NCI-H1105 (cell line): Measurements from ENCODE around the gene SEC23B.
A peak's percentile ranks its signal among the peaks of the same experiment; 100 is the strongest.
"Not testable (repeated sequence)": the region's sequence is repeated elsewhere in the genome, so short reads cannot be mapped to it uniquely, and the experiment has no call there.

Experiments used
- DNase-seq: peaks from one replicate; lab custom pipeline; 2025; lab: John Stamatoyannopoulos, UW

The SEC23B gene

DNA sequence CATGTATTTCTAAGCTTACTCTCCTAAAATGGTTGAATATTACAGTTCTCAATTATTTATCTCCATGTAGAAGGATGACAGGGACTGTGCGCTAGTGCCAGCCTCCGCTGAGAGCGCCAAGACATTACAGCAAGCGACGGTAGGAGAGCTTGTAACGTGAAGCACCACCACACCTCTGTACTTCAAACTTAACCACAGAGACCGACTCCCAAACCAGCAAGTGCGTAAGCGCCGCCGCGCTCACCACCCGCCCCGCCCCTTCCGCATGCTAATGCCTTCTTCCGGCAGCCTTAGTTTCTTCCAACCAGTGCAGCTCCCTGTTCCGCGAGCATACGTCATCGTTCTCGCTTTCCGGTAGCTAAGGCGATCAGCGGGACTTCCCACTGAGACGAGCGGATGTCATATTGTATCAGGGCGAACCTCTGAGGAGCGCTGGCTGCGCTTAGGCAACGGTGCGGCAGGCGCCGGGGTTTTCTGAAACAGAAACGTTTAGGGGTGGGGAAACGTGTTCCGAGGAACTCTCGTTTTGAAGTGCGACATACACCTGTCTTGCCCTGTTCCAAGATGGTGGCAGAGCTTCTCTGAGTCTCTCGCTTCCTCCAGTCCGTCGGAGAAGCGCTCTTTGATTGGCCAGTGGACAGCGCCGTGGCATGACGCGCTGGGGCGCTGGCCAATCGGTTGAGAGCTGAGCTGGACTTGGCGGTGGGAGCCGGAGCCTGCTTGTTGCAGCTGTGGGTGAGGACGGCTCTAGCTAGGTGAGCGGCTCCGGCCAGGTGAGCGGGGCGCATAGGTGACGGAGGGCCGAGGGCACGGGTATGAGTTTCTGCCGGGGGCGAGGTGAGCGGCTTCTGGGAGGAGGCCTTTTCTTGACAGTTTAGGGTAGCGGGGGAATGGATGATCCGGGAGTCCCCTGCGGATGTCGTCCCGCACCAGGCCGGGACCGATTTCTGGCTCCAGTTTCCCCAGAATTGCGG lies at the start of gene SEC23B:
Gene SEC23B, plus strand, starts transcription at position 723 of the 974 bp plus-strand sequence. CDS start 2,896 bp downstream, outside the sequence.
- DNase-seq, result peak; percentile 97

DNA sequence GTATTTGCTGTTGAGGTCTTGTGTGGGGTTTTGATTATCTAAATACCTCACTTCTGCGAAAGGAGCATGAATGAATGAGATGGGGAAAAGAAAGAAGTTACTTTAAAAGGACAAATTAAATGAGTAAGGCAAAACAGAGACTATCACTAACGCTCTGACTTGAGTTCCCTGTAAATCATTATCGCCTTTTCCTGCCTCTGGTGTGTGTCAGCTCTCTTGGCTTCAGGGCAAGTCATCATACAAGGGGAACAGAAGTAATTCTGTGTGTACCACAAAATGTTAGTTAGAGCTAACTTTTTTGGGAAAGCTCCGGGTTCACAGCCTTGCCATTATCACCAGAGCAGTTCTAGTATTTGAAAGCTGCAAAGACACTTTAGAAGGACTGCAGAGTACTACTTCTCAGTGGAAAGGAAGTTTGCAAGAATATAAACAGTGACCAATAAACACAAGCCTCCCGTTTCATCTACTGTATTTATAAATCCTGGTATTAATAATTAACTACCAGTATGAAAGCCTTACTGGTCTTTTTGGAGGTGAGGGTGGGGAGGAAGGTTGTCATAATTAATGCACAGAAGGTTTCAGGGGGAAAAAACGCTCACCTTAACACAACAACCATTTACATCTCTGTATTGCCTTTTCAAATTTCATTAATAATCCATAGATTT lies 42.1 kb upstream of the SEC23B start:
- DNase-seq, result no peak

DNA sequence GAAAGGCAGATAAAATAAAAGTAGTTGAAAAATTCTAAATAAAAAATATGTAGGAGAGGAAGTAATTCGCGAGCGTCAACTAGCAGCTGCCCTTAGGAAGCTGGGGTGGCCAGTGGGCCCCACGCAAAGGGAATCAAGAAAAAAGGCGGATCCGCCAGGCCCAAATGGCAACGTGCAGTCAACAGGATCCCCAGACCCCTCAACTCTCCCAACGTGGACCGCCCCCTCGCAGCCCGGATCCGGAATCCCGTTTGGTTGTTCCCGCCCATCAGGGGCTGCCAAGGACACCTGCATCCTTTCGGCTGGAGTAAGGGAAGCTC lies 41.2 kb upstream of the SEC23B start:
- no peak for DNase-seq

DNA sequence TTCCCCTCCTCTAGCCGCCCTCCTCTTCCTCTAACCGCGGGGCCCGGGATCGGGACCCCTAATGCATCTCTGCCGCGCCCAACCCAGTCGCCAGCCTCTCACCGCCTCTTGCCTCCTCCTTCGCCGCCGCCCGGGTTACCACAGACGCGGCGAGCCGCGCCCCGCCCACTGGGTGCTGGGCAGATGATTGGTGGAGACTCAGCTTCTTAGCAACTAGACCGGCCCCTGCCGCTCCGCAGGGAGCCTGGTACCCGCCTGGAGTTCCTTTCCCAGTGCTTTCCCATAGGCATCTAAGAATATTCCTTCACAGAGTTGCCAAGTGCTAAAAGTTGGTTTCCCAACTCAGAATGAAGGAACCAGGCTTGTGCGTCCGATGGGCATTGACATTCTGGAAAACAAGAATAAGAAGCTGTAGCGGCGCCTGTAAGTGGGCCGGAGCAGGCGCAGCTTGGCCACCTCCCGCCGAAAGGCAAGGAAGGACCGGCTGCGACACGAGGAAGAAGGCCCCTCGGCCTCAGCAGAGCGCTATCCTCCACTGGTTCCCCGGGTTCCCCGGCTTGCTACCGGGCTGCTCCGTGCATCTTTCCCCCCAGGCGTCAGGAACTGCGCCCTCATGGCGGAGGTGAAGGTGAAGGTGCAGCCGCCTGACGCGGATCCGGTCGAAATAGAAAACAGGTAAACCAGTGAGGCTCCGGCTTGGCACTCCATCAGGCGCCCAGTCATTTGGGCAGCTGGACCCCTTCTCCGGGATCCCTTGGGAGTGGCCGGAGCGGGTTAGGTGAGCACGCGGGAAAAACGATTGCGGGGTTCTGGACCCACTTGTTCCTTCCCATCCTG lies 40.6 kb upstream of the SEC23B start, which contains the start of the genes DZANK1 and POLR3F:
Gene DZANK1, minus strand, starts transcription at position 137 of the 837 bp plus-strand sequence. CDS start 1,672 bp downstream, outside the sequence.
Gene POLR3F, plus strand, starts transcription at position 497 of the 837 bp plus-strand sequence. Its CDS starts 117 bp downstream, at position 614.
- peak; percentile 96 for DNase-seq

DNA sequence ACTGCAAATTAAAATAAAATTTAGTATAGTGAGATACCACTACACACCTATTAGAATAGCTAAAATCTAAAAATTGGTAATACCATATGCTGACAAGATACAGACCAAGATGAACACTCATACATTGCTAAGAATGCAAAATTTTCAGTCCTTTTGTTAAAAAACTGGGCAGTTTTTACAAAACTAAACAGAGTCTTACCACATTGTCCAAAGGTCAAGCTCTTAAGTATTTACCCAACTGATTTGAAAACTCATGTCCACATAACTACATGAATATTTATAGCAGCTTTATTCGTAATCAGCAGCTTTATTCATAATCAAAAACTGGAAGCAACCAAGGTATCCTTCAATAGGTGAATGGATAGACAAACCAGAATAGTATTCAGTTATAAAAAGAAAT lies 30.5 kb upstream of the SEC23B start:
- no peak for DNase-seq

DNA sequence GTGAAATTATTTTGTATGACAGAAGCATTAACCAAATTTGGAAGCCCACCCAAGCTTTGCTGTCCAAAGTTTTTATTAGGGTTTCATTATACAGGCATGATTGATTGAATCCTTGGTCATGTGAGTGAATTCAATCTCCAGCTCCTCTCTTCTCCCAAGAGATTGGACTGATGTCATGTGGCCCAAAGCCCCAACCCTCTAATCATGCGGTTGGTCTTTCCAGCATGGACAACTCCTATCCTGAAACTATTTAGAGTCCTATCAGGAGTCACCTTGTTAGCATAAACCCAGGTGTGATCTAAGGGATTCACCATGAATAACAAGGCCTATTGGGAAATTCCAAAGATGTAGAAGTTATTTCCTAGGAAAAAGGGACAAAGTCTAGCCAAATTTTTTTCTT lies 29.9 kb upstream of the SEC23B start:
- no peak for DNase-seq

DNA sequence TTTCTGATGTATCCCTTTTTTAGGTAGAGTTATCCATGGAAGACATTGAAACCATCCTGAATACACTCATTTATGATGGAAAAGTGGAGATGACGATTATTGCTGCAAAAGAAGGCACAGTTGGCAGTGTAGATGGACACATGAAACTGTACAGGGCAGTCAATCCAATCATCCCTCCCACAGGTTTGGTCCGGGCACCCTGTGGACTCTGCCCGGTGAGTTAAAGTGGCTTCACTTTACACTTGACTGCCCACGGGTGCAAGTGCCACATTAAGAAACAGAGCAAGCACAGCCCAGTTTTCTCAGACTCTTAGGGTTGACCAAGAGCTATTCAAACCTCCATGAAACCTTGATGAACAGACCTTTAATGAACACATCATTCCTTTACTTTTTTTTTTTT lies 26.1 kb upstream of the SEC23B start:
- DNase-seq, result no peak

DNA sequence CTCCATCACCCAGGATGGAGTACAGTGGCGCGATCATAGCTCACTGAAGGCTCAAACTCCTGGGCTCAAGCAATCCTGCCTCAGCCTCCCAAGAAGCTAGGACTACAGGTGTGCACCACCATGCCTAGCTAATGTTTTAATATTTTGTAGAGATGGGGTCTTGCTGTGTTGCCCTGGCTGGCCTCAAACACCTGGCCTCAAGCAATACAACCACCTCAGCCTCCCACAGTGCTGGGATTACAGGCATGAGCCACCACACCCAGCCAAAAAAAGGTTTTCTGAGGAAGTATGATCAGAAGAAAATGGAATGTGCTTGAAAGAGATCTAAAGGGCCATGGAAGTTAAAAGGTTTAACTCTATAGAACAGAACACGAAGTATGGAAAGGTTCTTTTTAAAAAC lies 19.4 kb upstream of the SEC23B start:
- DNase-seq, result no peak

DNA sequence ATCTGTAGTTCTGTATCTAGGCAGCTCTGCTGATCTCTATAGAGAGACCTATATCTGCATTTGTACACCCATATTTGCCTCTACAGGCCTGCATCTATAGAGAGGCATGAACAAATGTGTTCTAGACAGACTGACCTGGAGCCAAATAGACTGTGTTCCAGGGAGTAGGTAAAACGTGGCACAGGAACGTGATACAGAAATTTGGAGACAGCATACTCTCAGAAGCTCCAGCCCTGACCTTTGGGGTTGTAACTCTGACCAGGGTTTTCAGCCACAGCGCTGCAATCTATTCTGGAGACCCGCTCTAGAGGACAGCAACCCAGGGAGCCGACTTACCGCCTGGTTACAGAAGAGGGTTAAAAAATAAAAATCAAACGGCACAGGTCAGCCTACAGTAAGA lies 11.7 kb upstream of the SEC23B start:
- peak; percentile 8 for DNase-seq

DNA sequence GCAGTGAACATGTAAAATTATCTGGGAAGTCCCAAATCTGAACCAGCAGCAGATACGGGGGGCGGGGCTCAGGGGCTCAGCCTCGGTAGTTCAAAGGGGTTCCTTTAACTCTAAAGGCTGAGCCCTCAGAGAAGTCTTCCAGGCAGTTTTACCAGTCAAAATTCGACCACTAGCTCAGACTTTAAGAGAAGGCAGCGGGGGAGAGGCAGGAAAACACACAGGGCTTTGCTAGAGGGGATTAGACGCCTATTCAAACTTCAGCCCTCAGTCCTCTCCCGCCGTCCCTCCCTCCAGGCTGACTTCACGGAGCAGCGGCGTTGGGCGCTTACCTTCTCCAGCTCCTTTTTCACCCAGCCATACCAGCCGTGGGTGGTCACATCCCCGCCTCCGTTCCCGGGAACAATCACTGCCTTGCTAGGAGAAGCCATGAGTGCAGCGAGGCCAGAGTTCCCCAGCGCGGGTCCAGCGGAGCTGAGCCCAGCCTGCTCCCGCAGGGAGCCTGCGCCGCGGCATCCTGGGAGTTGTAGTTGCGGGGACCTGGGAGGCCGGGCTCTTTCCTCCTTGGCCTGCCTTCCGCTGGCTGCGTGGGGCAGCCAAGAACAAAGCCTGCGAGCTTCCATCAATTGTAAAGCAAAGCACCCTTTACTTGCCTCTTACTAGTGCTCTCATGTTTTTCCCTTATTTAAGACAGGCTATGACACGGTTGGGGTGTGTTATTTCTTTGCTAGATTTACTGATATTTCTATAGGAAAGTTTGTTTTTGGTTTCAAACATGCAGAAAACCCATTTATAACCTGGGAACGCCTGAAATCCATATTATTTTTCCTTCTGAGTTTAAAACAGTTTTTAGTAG lies 10.8 kb upstream of the SEC23B start, which contains the start of gene RBBP9:
Gene RBBP9, minus strand, starts transcription at position 486 of the 853 bp plus-strand sequence. Its CDS starts 58 bp downstream, at position 428.
- peak; percentile 86 for DNase-seq

DNA sequence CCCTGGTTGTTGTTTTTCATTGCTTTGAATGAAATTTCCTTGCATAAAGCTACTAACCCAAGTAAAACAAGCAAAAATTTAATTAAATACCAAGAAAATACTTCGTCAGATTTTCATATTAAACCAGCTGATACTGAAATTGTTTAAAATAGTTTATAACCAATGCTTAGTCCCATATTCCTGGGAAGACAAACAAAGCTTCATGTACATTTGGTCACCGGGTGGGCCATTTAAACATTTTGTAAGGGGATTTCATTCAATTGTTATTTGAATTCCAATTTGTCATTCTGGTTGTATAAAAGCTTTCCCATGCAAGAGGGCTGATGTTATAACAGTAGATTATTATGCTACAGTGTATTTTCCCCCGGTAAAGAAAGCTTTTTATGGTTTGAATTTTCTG lies 10.1 kb upstream of the SEC23B start:
- DNase-seq, result no peak

DNA sequence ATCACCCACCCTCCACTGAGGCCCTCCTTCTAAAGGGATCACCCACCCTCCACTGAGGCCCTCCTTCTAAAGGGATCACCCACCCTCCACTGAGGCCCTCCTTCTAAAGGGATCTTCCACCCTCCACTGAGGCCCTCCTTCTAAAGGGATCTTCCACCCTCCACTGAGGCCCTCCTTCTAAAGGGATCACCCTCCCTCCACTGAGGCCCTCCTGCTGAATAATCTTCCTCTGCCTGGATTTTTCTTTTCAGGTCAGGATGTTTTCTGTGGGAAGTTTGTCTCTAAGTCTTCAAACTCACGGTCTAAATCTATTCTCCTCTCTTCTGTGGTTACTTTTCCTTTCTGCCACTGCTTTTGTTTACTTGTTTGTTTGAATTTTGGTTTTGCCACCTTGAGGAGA lies 6.1 kb upstream of the SEC23B start:
- not testable (repeated sequence) for DNase-seq

DNA sequence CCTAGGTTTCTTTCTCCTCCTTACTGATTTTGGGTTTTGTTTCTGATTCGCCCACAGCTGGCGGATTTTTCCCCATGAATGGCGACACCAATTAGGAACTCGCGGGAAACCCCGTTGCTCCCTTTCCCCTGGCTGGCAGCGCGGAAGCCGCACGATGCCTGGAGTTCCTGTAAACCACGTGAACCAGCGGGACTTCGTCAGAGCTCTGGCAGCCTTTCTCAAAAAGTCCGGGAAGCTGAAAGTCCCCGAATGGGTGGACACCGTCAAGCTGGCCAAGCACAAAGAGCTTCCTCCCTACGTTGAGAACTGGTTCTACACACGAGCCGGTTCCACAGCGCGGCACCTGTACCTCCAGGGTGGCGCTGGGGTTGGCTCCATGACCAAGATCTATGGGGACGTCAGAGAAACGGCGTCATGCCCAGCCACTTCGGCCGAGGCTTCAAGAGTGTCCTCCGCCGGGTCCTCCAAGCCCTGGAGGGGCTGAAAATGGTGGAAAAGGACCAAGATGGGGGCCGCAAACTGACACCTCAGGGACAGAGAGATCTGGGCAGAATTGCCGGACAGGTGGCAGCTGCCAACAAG lies 3.2 kb upstream of the SEC23B start:
- no peak for DNase-seq

DNA sequence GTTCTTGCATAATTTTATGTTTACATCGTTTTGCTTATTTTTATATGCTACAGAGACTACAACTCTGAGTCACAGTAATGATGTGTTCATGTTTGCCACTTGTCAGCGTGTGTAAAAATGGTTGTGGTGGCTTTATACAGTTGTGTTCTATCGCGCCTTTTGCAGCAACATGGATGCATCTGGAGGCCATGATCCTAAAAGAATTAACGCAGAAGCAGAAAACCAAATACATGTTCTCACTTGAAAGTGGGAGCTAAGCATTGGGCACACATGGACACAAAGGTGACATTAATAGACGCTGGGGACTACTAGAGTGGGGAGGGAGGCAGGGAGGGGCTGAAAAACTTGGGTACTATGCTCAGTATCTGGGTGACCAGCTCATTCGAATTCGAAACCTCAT lies 996 bp upstream of the SEC23B start:
- no peak for DNase-seq

DNA sequence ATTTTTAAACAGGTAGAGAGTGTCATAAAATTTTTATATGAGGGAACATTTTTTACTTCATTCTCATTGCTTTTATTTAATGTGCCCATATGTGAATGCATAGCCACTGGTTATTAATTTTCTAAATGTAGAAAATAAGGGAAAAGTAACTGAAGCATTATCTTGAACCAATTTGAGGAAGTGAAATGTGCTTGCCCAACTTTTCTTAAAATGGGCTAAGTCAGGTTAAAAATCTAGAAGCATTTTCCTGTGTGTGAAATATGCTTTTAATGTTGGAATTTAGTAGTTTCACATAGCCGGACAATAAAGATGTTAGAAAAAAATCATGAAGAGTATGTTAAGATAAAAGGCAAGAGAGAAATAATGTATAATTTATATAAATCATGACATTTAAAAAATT lies 3.8 kb downstream of the SEC23B start:
- DNase-seq, result no peak

DNA sequence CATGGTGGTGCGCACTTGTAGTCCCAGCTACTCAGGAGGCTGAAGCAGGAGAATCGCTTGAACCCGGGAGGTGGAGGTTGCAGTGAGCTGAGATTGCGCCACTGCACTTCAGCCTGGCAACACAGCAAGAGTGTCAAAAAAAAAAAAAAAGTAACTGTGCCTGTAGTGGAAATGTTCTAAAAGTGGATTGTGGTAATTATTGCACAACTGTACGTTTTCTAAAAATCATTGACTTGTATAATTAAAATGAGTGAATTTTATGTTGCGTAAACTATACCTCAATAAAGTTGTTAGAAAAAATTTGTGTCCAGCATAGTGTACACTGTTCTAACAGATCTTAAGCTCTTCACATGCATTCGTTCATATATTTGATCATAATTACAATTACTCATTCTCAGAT lies 5.5 kb downstream of the SEC23B start:
- no peak for DNase-seq

DNA sequence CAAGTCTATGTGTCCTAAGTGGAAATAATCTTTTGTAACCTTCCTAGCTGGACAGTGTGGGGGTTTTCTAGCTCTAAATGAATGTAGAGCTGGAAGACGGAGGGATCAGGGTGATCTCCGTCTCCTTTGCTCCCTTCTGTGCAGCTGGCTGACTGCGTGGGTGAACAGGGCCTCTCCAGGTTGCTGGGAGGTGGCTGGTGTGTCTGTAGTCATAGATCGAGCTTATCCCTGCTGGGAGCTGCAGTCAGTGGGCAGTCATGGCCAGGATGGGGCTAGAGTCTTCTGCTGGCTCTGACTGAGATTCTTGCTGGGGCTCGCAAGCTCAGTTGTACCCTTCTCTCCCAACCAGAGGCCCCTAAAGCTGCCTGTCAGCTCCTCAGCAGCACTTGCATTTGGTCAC lies 6.4 kb downstream of the SEC23B start:
- no peak for DNase-seq

DNA sequence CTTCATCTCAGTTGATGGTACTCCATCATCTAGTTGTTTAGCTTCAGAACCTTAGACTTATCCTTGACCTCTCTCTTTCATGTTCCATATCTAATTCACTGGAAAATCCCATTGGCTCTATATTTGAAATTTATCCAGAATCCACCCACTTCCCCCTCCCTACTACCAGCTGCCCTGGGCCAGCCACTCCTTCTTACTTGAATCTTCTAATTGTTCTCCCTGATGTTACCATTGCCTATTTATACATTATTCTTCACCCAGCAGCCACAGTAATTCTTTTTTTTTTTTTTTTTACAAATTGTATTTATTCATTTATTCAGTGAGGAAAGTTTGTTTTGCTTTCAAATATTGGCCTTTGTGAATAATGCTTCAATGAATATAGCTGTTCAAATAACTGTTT lies 8.2 kb downstream of the SEC23B start:
- no peak for DNase-seq

DNA sequence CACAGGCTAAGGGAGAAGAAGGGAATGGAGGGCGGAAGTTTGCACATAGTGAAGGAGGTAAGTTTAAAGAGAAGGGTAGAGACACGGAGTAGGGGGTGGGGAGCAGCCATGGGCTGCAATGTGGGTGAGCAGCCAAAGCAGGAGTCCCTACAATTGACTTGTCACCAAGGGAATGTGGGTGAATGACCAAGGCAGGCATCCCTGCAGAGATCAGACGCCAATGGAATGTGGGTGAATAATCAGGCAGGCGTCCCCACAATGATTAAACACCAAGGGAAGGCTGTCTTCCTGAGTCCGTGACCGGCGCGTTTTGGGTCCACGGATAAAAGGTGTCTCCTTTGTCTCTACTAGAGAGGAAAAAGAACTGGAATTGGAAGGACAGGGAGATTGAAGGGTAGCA lies 14.3 kb downstream of the SEC23B start:
- not testable (repeated sequence) for DNase-seq

DNA sequence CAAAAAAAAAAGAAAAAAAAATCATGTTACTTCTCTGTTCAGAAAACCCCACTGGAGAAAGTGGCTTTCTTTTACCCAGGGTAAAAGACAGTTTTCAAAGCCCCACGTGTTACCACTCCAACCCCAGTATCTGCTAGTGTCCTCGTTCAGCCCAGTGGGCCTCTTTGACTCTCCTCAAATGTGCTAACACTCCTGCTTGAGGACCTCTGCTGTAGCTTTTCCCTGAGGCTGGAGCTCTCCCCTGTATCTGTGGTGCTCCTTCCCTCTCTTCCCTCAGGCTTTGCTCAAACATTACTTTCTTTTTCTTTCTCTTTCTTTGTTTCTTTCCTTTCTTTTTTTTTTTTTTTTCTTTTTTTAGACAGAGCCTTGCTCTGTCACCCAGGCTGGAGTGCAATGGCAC lies 15.3 kb downstream of the SEC23B start:
- no peak for DNase-seq

DNA sequence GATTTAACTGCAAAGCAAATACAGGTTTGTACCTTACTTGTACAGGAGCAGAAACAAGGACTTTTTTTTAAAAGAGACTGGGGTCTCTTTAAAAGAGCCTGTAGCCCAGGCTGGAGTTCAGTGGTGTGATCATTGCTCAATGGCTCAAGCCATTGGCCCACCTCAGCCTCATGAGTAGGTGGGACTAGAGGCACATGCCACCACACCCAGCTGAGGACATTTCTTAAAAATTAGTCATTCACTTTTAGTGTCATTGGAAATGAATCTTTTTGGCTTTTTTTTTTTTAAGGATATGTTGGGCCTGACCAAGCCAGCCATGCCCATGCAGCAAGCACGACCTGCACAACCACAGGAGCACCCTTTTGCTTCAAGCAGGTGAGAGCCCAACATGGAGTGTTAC lies 16.9 kb downstream of the SEC23B start:
- DNase-seq, result no peak
